ENCODE measurements around the gene HOGA1. TPM values are rescaled to one million over a fixed set of nuclear protein-coding genes. Genes with fewer than 3 reads are reported as not detected.

The HOGA1 gene
- polyA plus RNA-seq, 1 of the 3 experiments (the other 2 are of a cell fraction) = 2.9 TPM

- POLR2A ChIA-PET = no interaction called here
- peak within 1 kb of the TSS; percentile 90 for H2AFZ ChIP-seq (ENCODE audit: low read depth)
- peaks cover 6% of the 10 kb centered on the region for H3F3A ChIP-seq (replicated peaks; ENCODE audit: insufficient read depth)
- peak within 1 kb of the TSS; percentile 69 for H3K4me2 ChIP-seq
- WGBS (ENCODE audit: low lambda C conversion rate) = 5% methylated on average over 52 of the region's 62 CpGs
- H3K4me3 ChIP-seq (ENCODE audit: low read depth in 2 of 2, low read length in 1 of 2) = peak within 1 kb of the TSS; percentile 78 to 94
- no peaks in the 10 kb centered on the region for H3K9me2 ChIP-seq
- H3K4me1 ChIP-seq (ENCODE audit: control insufficient read depth in 1 of 2, insufficient read depth in 2 of 2, low read depth in 1 of 2, low read length in 1 of 2) = peaks cover 4% of the 10 kb centered on the region in 2 experiments; a peak in 2 of 4 replicates
- no peaks in the 10 kb centered on the region for H4K20me1 ChIP-seq (ENCODE audit: insufficient read depth)
- CTCF ChIA-PET = interaction anchor here (1.0 to 1.8 kb wide), 5 partner anchors 26 to 81 kb away, joined by 3 to 4 read pairs (median 3); partner anchors contain the start of gene AVPI1
- no peaks in the 10 kb centered on the region for H3K36me3 ChIP-seq (replicated peaks in 1 of 2; ENCODE audit: control insufficient read depth in 1 of 2, insufficient read depth in 2 of 2, low read length in 1 of 2)
- DNase-seq = peak; percentile 93
- H3K27ac ChIP-seq (ENCODE audit: low read depth in 2 of 2, low read length in 1 of 2) = peak within 1 kb of the TSS in 1 of 2 experiments; percentile 76; a peak in 2 of 4 replicates
- H3K9ac ChIP-seq = peak within 1 kb of the TSS; percentile 78
- H3K9me3 ChIP-seq = no peaks in the 10 kb centered on the region
- no peaks in the 10 kb centered on the region for H3K27me3 ChIP-seq (ENCODE audit: insufficient read depth)
- peaks cover 17% of the 10 kb centered on the region for H3K79me2 ChIP-seq (ENCODE audit: insufficient read depth)
- peak; percentile 72; the same call in 1 of the 2 replicates for TF ChIP-seq RFX5 (IDR thresholded peaks at IDR 0.05; ENCODE audit: low read length)
- TF ChIP-seq SIN3A (IDR thresholded peaks at IDR 0.05; ENCODE audit: borderline replicate concordance, low read depth, low read length) = 0 out of 2 replicates have a peak, but pooled peaks have one; percentile 9
- TF ChIP-seq POLR2AphosphoS5 (IDR thresholded peaks at IDR 0.05; ENCODE audit: low read depth, low read length) = peak; percentile 41; the same call in 1 of the 2 replicates
- peak; percentile 83 for TF ChIP-seq IRF3 (IDR thresholded peaks at IDR 0.05; ENCODE audit: low read depth, low read length)
- no peak for TF ChIP-seq SMC3 (IDR thresholded peaks at IDR 0.05; ENCODE audit: low read depth, low read length)
- peak; percentile 91 for TF ChIP-seq CHD2 (IDR thresholded peaks at IDR 0.05; ENCODE audit: low read length, partially characterized antibody)
- peak; percentile 32; the same call in 1 of the 2 replicates for TF ChIP-seq MAX (IDR thresholded peaks at IDR 0.05; ENCODE audit: low read depth)
- no peak for TF ChIP-seq RXRA (IDR thresholded peaks at IDR 0.05; ENCODE audit: borderline replicate concordance, low read depth)
- TF ChIP-seq RCOR1 (IDR thresholded peaks at IDR 0.05; ENCODE audit: low read length) = no peak
- peak; percentile 41 for TF ChIP-seq TAF1 (IDR thresholded peaks at IDR 0.05; ENCODE audit: borderline replicate concordance, low read depth, low read length)
- TF ChIP-seq ELF1 (IDR thresholded peaks at IDR 0.05) = no peak
- no peak for TF ChIP-seq USF1 (IDR thresholded peaks at IDR 0.05; ENCODE audit: borderline replicate concordance, low read depth)
- TF ChIP-seq EP300 (IDR thresholded peaks at IDR 0.05; ENCODE audit: borderline replicate concordance in 1 of 2, low read depth in 1 of 2, low read length in 1 of 2) = no peak
- peak; percentile 88 for TF ChIP-seq MXI1 (IDR thresholded peaks at IDR 0.05; ENCODE audit: low read depth, low read length)
- peak; percentile 17; the same call in 1 of the 2 replicates for TF ChIP-seq GATA2 (CRISPR knock-in tag; IDR thresholded peaks at IDR 0.05)
- TF ChIP-seq USF2 (IDR thresholded peaks at IDR 0.05; ENCODE audit: borderline replicate concordance, low read depth, low read length) = no peak
- TF ChIP-seq NFIC (IDR thresholded peaks at IDR 0.05; ENCODE audit: borderline replicate concordance) = no peak
- TF ChIP-seq MEF2A (IDR thresholded peaks at IDR 0.05; ENCODE audit: borderline replicate concordance, low read depth) = no peak
- no peak for TF ChIP-seq FOXJ3 (CRISPR knock-in tag; IDR thresholded peaks at IDR 0.05)
- peak; percentile 99 for TF ChIP-seq YY1 (IDR thresholded peaks at IDR 0.05; ENCODE audit: low read depth)
These were observed 49.0 kb downstream of the HOGA1 start, which contains the start of gene MORN4 for GRCh38 chr10:97632949-97633884. Gene MORN4, minus strand, starts transcription at chr10:97633500. Its CDS starts 13,847 bp downstream, at chr10:97619653.
